Ishikawa (cell line): Measurements from ENCODE around the gene CAMK2D.

ENCODE experiments used
- FOXM1 ChIP-seq: IDR thresholded peaks from 2 replicates; pipeline ENCODE4 v1.6.1; 2012; ENCODE audit warnings: low read depth, borderline replicate concordance
- RAD21 ChIP-seq: IDR thresholded peaks from 2 replicates; pipeline ENCODE4 v1.6.1; 2012; ENCODE audit warnings: low read depth
- REST ChIP-seq: IDR thresholded peaks from 2 replicates; pipeline ENCODE4 v1.6.1; 2012; ENCODE audit warnings: low read depth, mild to moderate bottlenecking

GRCh38 chr4:113758372-113758771 lies 3.2 kb downstream of the CAMK2D start:
- TF ChIP-seq REST (no peak), RAD21 (no peak), FOXM1 (no peak)
